ENCODE results near the gene WDR93.

The WDR93 gene

DNA sequence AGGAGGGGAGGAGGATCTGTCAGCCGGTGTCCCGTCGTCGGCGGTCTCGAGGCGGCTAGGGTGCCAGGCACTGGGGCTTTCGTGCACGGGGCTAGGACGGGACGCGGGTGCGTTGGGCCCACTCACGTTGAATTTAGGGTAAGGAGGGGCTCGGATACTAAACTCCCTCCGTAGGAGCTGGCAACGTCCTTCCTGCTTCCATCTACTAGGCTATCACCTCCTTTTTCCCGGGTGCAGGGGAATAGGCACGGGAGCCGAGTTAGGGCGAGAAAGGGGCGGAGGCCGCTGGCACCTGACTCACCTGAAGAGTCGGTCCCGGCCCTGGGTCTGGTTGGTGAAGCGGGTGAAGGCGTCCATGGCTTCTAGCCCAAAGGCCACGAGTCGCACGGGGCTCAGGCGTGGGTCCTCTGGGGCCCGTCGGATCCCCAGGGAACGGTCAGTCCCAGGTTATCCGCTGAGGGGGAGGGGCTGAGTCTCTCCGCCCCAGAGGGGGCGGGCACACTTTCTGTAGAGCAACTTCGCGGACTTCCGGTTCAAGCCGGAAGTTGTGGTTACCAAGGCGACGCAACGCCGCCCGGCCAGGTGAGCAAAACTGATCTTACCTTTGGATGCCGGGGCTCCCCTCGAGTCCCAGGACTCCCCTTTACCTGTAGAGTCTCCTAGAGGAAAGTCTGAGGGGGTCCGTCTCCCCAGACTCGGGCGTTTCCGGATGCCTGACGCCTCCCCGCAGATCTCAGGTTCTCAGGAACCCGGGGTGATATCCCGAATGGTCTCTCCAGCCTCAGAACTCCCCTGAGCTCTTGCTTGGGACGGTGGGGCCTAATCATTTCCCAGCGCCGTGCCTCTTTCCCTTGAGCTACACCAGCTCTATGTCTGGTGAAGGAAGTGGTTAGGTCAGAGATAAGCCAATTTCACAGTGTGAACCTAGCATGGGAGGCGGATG lies at the start of gene WDR93, which contains the start of gene PEX11A:
Gene WDR93, plus strand, starts transcription at position 536 of the 943 bp plus-strand sequence. CDS start 10,936 bp downstream, outside the sequence.
Gene PEX11A, minus strand, starts transcription at position 479 of the 943 bp plus-strand sequence. Its CDS starts 122 bp downstream, at position 357.
- in situ Hi-C loops (cut with MboI; ENCODE audit: low sequenced_read_pairs) = no loop called here

DNA sequence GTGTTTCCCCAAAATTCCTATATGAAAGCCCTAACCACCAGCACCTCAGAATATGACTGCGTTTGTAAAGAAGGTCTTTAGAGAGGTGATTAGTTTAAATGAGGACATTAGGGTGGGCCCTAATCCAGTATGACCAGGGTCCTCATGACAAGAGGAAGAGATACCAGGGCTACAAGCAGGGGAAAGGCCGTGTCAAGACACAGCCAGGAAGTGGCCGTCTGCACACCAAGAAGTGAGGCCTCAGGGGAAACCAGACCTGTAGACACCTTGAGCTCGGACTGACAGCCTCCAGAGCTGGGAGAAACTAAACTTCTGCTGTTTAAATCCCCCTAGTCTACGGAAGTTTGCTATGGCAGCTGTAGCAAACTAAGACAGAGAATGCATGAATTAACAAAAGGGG lies 49.6 kb upstream of the WDR93 start:
- in situ Hi-C loops (cut with MboI; ENCODE audit: low sequenced_read_pairs) = no loop called here

DNA sequence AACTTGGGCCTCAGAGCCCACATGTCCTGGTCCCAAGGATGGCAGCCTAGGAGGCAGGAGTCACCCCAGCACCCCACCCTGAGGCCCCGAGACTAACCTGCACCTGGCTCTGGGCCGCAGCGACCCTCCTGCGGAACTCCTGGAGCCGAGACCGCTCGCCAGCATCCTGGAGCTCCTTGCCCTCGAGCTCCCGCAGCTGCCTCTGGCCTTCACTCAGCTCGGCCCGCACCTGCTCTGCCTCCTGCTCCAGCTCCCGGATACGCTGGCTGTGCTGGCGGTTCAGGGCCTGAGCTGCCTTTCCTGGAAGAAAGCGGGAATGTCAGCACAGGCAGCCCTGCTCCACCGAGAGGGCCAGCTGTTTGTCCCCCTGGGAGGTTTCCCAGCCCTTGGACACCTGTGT lies 48.5 kb upstream of the WDR93 start:
- in situ Hi-C loops (cut with MboI; ENCODE audit: low sequenced_read_pairs) = no loop called here

DNA sequence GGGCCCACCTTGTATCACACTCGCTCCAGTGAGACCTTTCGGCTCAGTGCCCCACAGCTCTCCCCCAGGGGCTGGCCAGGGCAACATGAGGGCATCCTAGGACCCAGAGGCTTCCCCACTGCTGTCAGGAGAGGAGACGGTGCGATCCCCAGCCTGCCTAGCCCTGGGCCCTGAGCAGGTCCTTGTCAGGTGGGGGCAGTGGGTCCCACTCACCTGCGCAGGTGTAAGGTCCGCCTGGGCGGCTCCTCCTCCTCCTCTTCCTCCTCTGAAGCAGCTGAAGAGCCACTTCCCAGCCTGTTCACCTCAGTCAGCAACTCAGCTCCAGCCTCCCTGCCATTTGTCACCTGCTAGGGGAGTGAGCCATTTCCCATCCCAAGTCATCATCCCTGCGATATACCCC lies 44.9 kb upstream of the WDR93 start:
- in situ Hi-C loops (cut with MboI; ENCODE audit: low sequenced_read_pairs) = no loop called here

DNA sequence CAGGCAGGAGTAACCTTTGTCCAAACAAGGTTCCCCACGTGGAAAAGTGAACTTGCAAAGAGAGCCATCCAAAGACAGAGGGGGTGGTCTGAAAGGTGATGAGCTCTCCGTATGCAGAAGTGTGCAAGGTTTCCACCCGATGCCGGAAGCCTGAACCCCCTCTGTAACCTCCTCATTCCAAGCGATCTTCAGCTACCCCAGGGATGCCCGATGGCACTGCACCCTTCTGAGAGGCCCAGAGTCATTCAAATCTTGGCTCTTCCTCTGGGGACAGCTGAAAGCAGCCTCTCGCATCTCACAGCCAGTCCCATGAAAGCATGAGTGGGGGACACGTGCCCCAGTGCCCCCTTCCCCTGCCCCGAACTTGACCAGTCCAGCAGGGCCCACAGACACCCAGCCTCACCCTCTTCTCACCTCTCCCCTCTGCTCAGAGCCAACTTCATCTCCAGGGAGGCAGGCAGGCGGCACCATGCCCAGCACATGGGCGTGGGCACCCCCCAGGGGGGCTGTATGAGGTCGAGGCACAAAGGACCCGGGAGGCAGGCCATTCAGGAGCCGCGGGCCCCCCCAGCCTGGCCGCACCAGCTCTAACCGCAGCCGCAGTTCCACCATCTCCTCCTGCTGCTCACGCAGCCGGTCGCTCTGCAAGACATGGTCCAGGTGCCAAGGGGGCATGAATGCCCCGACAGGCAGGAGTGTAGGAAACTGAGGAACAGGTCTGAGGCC lies 44.0 kb upstream of the WDR93 start:
- in situ Hi-C loops (cut with MboI; ENCODE audit: low sequenced_read_pairs) = no loop called here

DNA sequence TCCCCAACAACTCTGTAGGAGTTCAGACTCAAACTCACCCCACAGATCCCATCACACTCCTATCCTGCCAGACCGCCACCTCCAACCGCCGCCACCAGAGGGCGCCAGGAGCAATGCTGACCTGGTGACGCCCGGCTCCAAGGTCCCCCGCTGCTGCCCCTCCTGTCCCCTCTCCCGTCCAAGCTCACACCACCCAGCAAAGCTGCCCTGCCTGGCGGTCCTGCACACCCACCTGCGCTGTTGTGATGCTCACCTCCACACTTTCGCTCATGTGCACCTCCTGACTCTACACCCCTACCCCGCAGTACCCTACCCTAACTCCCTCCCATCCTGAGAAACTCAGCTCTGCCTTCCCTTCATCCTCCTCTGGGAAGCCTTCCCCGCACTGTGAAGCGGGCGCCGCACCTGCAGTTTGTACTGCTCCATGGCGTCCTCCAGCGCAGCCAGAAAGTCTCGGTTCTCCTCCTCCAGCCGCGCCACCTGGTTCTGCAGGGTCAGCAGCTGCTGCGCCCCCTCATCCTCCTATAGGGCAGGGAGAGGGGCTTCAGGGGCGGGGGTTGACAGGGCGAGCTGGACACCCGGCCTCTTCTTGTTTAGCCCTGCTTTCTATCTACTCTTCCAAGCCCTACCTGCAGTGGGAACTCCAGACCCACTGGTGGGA lies 43.3 kb upstream of the WDR93 start:
- in situ Hi-C loops (cut with MboI; ENCODE audit: low sequenced_read_pairs) = no loop called here

DNA sequence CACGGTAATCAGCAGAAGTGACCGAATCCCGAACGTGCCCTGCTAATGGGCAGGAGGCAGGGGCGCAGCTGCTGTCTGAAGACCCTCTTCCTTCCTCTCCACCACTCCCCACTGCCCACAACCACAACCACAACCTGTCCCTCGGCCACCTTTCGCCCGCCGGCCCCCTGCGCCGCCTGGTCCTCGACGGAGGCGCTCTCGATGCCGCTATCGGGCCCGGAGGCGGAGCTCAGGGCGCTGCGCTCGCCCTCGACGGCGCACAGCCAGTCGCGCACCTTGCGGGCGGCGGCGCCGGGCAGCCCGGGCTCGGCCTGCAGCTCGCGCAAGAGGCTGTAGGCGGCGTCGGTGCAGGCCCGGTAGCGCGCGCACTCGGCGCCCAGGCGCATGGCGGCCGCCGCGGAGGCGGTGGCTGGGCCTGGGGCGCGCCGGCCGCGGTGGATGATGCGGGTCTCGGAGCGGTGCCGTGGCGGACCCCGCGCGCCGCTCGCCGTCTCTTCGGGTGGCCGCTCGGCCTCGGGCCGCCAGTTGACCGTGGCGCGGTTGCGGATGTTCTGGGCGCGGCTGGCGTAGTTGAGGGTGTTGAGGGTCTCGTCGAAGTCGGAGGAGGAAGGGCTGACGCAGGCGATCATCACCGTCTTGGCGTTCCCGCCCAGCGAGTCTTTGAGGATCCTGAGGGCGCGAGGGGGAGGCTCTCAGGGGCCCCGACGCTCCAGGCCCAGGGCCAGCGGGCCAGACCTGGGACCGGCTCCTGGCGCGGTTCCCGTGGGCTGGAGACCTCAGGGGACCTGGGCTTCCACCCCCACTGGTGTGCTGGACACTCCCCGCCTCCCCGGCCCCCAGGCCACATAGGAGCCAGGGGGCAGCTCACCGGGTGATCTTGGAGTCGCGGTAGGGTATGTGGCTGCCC lies 42.3 kb upstream of the WDR93 start:
- in situ Hi-C loops (cut with MboI; ENCODE audit: low sequenced_read_pairs) = no loop called here

DNA sequence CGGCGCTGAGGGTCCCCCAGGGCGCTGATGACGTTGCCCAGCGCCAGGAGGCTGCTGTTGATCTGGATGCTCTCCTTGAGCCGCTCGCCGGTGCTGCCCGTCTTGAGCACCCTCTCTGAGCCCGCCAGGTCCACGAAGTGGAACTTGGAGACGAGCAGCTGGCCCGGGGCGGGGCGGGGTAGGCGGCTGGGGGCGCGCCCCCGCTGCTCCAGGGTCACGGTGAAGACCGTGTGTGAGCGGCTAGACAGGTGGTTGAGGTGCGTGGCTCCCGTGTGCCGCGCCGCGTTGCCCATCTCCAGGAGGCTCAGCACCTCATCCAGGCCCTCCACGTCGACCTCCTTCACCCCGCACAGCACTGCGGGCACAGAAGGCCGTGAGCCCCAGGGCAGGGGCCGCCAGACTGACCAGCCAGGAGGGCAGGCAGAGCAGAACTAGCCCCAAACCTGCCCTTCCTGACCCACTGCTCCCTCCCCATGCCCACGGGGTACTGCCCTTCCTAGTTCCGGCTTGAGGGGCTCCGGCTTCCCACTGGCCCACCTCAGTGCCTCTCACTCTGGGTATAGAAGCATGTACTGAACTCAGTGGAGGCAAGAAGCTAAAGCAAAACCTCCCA lies 41.5 kb upstream of the WDR93 start:
- in situ Hi-C loops (cut with MboI; ENCODE audit: low sequenced_read_pairs) = no loop called here

DNA sequence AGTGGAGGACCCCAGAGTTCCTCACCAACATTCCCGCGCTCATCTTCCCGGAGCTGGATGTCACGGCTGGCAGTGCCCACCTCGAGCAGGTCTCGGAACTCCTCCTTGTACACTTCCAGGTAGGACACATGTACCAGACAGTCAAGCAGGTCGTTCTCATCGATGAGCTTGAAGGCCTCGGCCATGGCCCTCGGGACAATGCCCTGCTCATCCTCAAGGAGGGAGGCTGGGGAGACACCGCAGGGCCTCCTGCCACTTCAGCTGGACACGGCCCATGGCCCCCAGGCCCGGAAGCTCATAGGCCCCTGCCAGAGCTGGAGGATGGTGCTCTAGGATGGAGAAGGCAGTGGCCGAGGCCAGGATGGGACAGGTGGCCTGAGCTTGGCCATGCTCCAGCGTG lies 40.9 kb upstream of the WDR93 start:
- in situ Hi-C loops (cut with MboI; ENCODE audit: low sequenced_read_pairs) = no loop called here

DNA sequence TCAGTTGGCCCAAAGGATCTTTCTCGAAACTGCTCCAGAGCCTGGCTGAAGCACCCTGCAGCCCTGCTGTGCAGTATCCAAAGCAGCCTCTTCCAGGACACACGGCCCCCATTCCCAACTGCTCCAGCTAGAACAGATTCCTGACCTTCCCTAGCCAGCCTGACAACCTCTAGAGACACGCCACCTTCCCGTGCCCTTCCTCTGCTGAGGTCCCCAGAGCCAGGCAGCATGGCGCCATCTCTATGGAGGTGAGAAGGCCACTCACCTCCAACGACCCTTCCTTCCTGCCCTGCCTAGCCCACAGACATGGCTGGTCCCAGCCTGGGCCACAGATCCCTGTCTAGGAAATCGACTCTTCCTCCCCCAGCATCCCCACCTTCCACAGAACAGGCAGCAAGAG lies 38.5 kb upstream of the WDR93 start:
- in situ Hi-C loops (cut with MboI; ENCODE audit: low sequenced_read_pairs) = no loop called here

DNA sequence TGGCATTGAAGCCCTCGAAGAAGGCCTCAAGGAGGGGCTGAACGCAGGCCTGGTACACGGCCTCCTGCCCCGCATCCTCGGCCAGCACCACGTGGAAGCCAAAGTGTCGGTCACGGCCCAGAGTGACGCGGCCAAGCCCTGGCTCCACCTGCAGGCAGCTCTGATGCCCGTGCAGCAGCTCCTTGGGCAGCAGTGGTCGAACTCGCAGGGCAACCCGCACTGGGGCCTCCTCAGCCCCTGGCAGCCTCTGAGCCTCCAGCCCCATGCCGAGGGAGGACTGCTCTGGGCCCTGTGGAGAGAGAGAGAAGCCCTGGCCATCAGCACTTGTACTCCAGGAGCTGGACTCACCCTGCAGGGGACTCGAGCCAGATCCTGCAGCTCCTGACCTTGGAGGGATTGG lies 37.9 kb upstream of the WDR93 start:
- in situ Hi-C loops (cut with MboI; ENCODE audit: low sequenced_read_pairs) = no loop called here

DNA sequence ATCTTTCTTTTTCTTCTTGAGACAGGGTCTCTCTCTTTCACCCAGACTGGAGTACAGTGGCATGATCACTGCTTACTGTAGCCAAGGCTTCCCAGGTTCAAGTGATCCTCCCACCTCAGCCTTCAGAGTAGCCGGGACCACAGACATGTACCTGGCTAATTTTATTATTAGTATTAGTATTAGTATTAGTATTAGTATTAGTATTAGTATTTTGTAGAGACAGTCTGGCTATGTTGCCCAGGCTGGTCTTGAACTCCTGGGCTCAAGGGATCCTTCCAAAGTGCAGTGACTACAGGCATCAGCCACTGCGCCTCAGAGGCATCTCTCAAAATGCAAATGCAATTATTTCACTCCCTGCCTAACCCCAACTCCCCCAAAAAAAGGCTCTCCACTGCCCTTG lies 37.0 kb upstream of the WDR93 start:
- in situ Hi-C loops (cut with MboI; ENCODE audit: low sequenced_read_pairs) = no loop called here

DNA sequence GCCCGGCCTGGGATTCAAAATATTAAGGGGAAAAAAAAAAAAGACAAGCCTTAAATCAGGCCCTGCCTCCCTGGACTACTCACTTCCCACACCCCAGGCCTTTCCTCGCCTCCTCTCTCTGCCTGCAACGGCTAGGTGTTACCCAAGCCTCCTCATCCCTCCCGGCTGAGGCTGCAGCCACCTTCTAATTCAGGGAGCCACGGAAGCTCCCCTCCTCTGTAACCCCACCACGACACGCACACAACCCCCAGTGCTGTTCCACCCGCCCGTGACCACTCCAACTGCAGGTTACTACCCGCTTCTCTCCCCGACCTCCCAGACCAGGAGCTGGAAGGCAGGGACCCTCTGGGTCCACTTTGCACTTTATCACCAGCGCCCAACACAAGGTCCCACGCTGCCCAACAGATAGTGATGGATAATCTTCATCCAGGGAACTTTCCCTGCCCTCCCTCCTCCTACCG lies 36.3 kb upstream of the WDR93 start:
- in situ Hi-C loops (cut with MboI; ENCODE audit: low sequenced_read_pairs) = no loop called here

DNA sequence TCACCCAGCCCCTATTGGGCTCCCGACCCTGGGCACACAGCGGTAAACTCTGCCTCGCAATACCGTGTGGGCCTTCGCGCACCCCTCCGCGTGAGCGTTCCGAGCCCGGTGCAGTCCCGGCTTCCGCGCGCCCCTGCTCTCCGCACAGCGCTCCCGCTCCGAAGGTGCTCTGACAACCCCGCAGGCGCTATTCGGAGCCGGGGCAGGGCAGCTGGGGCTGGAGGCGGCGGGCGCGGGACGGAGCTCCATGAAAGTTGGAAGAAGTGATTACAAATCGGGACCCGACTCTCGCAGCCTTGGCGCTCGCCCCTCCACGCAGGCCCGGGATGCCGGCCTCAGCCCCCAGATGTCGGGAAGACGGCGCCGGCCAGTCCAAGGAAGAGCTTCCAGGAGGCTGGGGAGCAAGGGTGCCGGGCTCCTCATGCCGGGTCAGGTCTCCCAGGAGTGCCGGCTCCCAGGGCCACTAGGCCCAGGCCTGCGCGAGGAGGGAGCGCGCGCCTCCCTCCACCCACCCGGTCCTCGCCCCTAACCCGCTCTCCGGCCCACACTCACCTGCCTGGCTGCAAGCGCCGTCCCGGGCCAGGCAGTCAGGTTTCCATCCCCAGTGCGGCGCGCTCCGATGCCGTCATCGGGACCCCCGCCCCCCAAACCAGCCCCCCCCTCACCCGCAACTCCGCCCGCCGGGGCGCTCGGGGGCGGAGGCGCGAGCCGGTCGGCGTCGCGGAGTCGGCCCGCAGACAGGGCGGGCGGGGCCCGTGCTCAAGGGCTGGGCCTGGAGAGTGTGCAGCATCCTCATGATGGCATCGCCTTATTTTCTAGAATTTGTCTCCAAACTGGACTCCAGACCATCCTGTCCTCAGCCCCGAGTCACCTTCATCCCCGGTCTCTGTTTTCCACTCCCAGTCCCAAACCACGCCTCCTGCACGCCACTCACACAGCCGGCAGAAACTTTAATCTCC lies 35.5 kb upstream of the WDR93 start, which contains the start of gene KIF7:
Gene KIF7, minus strand, starts transcription at position 621 of the 959 bp plus-strand sequence. CDS start 2,537 bp downstream, outside the sequence.
- in situ Hi-C loops (cut with MboI; ENCODE audit: low sequenced_read_pairs) = no loop called here

DNA sequence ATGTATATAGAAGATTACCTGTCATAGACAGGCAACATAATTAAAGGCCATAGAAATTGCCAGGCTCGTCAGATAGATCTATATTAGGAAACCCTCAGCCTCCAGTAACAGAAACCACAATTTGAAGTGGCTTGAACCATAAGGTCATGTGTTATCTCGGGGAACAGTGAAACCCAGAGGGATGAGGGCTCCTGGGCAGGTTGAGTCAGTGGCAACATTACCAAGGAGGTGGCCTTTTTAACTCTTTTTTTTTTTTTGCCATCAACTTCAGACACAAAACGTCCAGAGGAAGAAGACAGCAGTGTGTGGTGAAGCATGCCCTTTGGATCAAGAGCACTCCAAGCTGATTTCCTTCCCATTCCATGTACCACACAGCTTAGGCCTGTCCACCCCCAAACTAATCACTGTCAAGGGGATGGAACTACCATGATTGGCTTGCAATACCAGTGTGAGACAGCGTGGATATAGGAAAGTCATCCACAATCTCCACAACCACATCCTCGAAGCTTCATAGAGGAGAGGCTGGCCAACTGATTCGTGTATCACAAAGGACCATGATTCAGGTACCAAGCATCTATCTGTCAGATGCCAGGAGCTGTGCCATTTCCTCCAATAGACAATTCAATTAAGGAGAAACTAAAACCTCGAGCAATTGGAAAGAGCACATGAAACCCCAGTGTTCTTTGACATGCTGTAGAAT lies 34.3 kb upstream of the WDR93 start:
- in situ Hi-C loops (cut with MboI; ENCODE audit: low sequenced_read_pairs) = no loop called here

DNA sequence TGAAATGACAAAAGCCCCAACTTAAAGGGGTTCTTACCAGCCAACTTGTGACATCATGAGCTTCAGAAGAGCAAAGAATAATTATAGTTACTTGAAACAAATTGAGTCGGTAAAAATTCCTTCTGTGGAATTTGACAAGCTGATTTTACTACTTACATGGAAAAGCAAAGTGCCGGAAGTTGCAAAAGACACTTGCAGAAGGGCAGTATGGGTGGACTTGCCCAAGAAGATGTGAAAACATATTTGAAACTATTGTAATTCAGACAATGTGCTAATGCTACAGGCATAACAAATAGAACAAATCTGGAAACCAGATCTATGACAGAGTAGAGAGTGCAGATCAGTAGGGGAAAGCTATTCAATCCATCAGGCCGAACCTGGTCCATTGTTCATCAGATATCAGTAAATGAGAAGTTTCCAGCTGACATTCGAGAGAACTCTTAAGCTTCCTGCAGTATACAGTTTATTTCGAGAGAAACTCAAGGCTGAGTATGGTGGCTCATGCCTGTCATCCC lies 32.9 kb upstream of the WDR93 start:
- in situ Hi-C loops (cut with MboI; ENCODE audit: low sequenced_read_pairs) = no loop called here

DNA sequence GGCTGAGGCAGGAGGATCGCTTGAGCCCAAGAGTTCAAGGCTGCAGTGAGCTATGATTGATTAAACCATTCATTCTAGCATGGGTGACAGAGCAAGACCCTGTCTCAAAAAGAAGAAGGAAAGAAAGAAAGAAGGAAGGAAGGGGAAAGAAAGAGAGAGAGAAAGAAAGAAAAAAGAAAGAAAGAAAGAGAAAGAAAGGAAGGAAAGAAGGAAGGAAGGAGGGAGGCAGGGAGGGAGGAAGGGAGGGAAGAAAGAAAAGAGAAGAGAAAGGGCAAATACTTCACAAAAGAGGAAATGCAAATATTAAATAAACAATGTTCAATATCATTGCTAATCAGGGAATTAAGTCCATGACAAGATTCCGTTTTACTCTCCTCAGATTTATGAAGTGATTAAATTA lies 31.3 kb upstream of the WDR93 start:
- in situ Hi-C loops (cut with MboI; ENCODE audit: low sequenced_read_pairs) = no loop called here

DNA sequence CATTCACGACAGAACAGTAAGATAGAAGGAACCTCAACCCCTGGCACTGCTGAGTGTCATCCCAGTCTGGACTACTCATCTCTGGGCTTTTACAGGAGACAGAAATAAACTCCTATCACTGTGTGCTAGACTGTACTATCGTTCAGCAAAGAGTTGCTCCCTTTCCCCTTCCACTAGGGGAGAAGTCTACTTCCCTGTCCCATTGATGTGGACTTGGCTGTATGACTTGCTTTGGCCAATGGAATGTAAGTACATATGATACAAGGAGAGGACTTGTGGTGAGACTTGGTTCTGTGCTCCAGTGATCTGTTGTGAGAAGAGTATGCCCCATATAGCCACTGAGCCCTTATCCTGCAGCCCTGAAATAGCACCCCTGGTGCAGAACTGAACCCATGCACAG lies 30.1 kb upstream of the WDR93 start:
- in situ Hi-C loops (cut with MboI; ENCODE audit: low sequenced_read_pairs) = no loop called here
